Neural cell (in vitro differentiated cells): ENCODE measurements around the gene FLAD1.

Experiments
- EZH2 ChIP-seq: fragments of 200-600, 300-800 bp; shearing (Covaris generic), sonication (generic); IDR thresholded peaks from 2 replicates; pipeline ENCODE4 v1.6.1; 2014; ENCODE audit warnings: antibody characterized with exemption, low read length, borderline replicate concordance, mild to moderate bottlenecking; ENCODE audit not compliant: insufficient read depth, poor library complexity, severe bottlenecking
- POLR2AphosphoS5 ChIP-seq: IDR thresholded peaks from 2 replicates; pipeline ENCODE4 v1.6.1; 2012
- RAD21 ChIP-seq: fragments of 450-650 bp; conservative IDR thresholded peaks from 2 replicates; pipeline ENCODE4 v1.6.1; 2014; ENCODE audit warnings: antibody characterized with exemption, mild to moderate bottlenecking, moderate library complexity
- TF ChIP-seq, protein P1 (sequence below): fragments of 450-650 bp; IDR thresholded peaks from 2 replicates; pipeline ENCODE4 v1.5.1; 2014; ENCODE audit warnings: antibody characterized with exemption, mild to moderate bottlenecking, moderate library complexity; ENCODE audit not compliant: poor library complexity, severe bottlenecking

DNA sequence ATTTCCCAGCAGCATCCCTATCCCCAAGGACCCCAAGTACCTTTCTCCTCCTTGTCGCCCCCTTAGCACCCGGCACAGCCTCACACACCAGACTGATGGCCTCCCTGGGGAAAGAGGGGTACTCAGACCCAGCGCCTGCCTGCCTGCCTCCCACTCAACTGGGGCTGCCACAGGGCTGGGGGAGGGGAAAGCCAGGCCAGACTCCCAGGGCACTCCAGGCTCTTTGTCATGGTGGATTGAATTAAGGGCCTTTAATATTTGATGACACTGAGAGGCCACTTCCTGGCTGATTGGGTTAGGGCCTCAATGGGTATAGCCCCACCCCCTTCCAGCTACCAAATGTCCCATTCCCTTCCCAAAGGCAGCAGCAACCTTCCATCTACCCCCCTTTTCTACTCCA is 14.4 kb upstream of the FLAD1 start:
- TF ChIP-seq, protein P1, sequence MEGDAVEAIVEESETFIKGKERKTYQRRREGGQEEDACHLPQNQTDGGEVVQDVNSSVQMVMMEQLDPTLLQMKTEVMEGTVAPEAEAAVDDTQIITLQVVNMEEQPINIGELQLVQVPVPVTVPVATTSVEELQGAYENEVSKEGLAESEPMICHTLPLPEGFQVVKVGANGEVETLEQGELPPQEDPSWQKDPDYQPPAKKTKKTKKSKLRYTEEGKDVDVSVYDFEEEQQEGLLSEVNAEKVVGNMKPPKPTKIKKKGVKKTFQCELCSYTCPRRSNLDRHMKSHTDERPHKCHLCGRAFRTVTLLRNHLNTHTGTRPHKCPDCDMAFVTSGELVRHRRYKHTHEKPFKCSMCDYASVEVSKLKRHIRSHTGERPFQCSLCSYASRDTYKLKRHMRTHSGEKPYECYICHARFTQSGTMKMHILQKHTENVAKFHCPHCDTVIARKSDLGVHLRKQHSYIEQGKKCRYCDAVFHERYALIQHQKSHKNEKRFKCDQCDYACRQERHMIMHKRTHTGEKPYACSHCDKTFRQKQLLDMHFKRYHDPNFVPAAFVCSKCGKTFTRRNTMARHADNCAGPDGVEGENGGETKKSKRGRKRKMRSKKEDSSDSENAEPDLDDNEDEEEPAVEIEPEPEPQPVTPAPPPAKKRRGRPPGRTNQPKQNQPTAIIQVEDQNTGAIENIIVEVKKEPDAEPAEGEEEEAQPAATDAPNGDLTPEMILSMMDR, result no peak
- TF ChIP-seq RAD21 (no peak), EZH2 (no peak), POLR2AphosphoS5 (no peak)
